CD4-positive, alpha-beta T cell treated with Interferon alpha-2 for 1 hour (primary cell): ENCODE results near the gene SRRT.

Experiments
- DNase-seq, 2 donors: peaks; one replicate each; pipeline ENCODE4 v3.0.0-alpha.2; 2020 to 2022

The SRRT gene, protein sequence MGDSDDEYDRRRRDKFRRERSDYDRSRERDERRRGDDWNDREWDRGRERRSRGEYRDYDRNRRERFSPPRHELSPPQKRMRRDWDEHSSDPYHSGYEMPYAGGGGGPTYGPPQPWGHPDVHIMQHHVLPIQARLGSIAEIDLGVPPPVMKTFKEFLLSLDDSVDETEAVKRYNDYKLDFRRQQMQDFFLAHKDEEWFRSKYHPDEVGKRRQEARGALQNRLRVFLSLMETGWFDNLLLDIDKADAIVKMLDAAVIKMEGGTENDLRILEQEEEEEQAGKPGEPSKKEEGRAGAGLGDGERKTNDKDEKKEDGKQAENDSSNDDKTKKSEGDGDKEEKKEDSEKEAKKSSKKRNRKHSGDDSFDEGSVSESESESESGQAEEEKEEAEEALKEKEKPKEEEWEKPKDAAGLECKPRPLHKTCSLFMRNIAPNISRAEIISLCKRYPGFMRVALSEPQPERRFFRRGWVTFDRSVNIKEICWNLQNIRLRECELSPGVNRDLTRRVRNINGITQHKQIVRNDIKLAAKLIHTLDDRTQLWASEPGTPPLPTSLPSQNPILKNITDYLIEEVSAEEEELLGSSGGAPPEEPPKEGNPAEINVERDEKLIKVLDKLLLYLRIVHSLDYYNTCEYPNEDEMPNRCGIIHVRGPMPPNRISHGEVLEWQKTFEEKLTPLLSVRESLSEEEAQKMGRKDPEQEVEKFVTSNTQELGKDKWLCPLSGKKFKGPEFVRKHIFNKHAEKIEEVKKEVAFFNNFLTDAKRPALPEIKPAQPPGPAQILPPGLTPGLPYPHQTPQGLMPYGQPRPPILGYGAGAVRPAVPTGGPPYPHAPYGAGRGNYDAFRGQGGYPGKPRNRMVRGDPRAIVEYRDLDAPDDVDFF

DNA sequence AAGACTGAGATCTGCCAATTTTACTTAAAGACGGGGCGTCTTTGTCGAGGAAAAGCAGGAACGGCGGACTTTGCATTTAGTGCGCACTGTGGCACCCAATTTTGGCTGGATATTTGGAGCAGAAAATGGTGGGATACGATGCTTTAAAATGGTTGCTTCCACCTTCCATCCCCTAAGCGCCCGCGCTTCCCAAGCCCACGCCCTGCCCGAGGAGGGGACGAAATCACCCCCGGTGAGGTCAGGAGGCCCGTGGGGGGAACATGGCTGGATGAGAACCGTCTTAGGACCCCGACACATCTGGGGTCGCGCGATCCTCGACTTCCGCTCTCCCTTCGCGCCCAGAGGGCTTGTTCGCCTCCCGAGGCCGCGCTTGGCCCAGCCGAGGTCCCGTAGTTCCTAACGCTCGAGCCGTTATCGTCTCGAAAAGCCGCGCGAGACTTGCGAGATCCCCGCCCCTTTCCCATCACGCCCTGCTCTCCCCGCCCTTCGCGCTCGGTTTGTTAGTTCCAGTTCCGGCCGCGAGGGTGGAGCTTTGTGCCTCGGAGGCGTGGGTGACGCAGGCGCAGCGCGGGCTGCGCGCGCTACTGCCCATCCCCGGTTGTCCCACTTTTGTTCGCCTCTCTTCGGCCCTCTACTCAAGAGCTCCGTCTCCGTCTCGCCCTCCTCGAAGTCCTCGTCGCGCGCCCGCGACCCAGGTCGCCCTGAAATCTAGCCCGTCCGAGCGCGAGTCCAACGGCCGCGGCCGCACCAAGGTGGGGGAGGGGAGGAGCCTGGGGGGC, at the start of gene SRRT:
Gene SRRT (plus strand): TSS at position 527 of the 779 bp plus-strand sequence. CDS start 488 bp downstream, outside the sequence.
- DNase-seq = peak; percentile 97 to 98

DNA sequence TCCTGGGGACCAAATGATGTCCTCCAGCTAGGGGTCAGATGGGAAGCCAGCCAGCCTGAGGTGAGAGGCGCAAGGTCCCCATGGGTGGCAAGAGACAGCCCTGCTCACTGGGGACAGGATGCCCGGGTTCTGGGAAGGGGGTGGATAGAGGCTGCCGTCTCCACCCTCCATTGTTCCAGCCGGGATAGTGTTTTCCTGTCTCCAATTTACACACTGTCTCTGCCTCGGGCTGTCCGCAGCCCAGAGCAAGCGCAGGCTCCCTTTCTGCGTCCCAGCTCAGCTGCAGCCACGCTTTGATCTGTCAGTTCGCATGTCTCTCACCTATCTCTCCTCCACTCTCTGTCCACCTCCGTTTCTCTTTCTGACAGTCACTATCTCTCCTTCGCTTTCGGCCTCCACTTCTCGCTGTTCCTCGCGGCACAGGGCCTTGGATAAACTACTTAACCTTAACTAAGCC, 49.7 kb upstream of the SRRT start:
- no peak for DNase-seq

DNA sequence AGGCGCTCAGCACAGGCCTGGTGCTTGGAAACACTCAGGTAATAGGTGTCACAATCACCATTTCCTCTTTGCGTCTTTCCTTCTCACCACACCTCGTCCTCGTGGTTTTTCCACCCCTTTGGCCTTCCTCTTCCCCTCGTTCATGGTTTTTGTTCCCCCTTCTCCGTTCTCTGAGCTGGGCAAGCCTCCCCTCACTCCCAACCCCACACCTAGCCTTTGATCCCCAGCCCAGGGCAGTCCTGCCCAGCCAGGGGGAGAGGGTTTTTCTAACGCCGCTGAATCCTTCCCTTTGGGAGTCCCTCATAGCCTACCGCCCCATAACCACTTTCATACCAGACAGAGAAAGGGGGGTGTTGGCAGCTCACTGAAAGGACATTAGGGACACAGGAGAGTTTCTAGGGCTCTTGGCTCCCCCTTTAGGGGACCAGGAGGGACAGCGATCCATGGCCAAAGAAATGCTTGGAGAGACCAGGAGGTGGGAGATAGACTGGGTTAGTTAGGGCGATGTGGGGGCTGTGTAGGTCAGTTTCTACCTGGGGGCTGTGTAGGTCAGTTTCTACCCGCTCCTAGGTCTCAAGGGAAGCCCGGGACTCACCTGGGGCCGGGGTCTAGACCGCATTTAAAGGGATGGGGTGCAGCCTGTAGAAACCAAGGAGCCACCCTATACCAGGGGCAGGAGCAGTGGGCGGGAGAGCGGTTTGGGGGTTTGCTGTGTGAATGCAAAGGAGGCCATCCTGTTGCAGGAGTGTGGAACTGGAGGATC, 49.0 kb upstream of the SRRT start:
- DNase-seq = no peak

DNA sequence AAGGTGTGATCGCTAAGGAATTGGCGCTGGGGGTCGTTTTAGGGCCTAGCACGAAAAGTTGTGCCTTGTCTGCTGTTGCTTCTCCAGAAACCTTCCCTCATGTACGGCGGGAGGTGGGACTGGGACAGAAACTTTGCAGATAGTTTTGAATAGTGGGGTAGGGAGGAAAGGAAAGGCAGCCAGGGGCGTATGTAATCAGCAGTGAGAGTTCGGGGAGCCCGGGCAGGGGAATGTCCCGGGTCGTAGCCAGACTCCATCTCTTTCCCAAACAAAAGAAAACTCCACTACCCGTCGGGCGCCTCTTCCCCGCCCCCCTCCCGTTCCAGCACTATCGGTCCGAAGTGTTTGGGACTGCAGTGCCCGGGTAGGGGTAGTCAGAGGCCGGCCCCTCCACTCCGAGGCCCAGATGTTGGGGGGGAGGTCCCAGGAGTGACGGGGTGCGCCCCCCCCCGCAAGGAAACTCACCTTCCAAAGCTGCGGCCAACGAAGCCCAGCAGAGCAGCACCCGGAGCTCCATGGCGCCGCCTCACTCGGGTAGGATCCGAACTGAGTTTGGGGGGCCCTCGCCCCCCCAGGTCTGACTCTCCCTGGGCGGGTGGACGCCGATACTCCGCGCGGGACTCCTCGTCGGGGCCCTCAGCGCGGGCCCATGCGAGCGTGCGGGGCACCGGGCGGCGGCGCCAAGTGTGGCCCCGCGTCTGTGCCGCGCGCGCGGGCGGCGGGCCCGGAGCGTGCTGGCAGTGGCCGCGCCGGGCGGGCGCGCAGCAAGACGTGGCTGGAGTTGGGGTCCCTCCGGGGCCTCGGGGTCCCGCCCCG, 48.2 kb upstream of the SRRT start:
- no peak for DNase-seq

- DNase-seq = no peak
These were observed 47.3 kb upstream of the SRRT start, which contains the start of gene EPHB4 for GRCh38 chr7:100827330-100828226. Gene EPHB4 (minus strand): TSS chr7:100827523. CDS start chr7:100827030, 493 bp downstream.

DNA sequence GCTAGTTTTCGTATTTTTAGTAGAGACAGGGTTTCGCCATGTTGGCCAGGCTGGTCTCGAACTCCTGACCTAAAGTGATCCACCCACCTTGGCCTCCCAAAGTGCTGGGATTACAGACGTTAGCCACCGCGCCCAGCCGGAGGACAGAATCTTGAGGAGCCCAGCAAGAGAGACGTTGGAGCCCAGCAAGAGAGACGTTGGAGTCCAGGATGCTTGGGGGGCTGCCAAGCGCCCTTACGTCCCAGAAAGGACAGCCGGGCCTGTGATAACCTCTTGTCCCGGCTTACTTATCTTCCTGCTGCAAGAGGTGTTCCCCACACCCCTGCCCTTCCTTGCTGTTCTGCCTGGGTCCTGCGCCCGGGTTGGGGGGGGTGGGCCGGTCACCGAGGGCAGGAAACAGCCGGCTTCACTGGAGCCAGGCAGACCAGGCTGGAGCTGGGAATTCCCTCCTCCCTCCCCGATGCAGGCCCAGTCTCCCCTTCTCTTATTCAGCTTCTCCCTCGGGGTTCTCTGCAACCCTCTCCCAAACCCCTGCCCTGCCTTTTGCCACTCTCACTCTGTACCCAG, 45.7 kb upstream of the SRRT start:
- no peak for DNase-seq

- no peak for DNase-seq
These were observed 44.5 kb upstream of the SRRT start for GRCh38 chr7:100830396-100830795.

- no peak for DNase-seq
These were observed 42.6 kb upstream of the SRRT start for GRCh38 chr7:100832281-100832633.

DNA sequence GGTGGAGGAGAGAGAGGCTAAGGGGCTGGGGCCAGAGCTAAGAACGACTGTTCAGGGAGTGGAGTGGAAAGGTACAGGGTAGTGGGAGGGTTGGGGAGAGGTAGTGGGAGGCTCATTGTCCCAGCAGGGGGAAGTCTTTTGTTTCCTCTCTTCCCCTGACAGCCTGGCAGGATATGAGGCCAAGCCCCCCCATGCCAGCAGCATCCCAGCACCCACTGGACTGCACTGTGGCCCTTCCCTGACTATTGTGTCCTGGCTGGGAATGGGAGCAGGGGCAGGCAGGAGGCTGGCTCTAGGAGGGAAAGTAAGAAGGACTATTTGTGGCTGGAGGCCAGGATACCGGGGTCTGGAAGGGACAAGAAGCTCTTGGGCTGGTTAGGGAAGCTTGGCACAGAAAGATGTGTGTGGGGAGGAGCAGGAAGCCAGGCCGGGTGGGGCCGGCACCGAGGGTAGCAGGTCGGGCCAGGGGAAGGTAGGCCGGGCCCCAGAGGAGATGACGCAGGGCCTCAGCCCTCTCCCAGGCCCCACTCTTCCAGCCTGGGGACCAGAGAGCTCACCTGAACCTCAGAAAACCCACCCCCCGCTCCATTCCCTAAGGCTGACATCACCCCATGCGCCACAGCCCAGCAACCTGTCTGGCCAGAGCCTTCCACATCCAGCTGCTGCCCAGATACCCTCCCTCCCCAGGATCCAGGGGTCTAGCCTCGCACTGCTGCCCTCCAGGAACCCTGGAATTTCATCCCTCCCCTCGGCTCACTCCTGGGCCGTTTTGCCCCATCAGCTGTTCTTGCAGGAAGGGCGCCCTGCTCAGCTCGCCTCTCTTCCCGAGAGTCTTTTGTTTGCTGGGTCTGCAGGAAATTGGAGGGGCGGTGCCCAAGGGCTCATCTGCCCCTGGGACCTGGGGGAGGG, 38.7 kb upstream of the SRRT start:
- DNase-seq = no peak

GRCh38 chr7:100836812-100837098, 38.1 kb upstream of the SRRT start:
- DNase-seq = no peak

GRCh38 chr7:100837099-100837836, 37.6 kb upstream of the SRRT start:
- DNase-seq = peak; percentile 79 to 80

GRCh38 chr7:100839361-100839760, 35.5 kb upstream of the SRRT start:
- DNase-seq = no peak

DNA sequence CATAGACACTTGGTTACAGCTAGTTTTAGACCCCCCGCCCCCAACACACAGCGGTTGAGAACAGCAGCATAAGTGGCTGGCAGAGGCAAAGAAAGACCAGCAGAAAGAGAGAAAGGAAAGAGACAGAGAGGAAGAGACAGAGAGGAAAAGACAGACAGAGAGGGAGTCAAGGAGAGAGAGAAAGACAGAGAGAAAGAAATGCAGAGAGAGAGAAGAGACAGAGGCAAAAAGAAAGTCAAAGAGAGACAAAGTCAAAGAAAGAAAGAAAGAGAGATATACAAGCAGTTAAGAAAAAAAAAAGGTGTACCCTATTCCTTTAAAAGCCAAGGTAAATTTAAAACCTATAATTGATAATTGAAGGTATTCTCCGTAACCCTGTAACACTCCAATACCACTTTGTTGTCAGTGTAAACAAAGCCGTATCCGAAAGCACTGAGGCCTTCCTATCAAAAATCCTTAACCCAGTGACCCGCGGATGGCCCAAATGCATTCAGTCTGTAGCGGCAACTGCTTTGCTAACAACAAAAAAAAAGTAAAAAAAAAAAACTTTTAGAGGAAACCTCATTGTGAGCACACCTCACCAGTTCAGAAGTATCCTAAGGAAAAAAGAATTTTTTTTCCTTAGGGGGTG, 34.3 kb upstream of the SRRT start:
- DNase-seq = no peak

DNA sequence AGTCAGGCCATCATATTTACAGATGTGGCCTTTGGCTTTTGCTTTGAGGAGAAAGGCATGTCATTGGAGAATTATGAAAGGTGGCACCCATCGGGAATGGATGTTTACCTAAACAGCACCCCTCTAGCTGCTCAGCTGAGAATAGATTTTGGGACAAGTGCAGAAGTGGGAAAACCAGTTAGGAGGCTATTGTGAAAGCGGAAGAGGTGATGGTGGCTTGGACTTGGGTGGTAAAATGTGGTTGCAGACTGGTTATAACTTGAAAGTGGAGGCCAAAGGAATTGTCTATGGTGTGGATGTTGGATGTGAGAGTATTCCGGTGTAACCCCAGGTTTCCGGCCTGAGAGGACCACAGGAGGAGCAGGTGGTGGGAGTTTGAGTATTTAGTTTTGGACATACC, 27.5 kb upstream of the SRRT start:
- no peak for DNase-seq

GRCh38 chr7:100852048-100852872, 22.6 kb upstream of the SRRT start, which contains the start of gene SLC12A9:
Gene SLC12A9 (plus strand): TSS chr7:100852713. CDS start chr7:100854198, 1,485 bp downstream.
- DNase-seq = peak; percentile 81 to 86

GRCh38 chr7:100854146-100854895, 20.6 kb upstream of the SRRT start:
- no peak for DNase-seq
